C4-2B (cell line): ENCODE data around the gene PRKCA.

Experiments used
- CTCF ChIP-seq: fragments of 450-650 bp; conservative IDR thresholded peaks from 2 replicates; pipeline ENCODE4 v1.5.1; 2017; ENCODE audit warnings: mild to moderate bottlenecking
- ZFX ChIP-seq: fragments of 450-650 bp; IDR thresholded peaks from 2 replicates; pipeline ENCODE4 v1.6.1; 2017

GRCh38 chr17:66373079-66373478 lies 70.7 kb downstream of the PRKCA start:
- TF ChIP-seq CTCF (no peak), ZFX (no peak)
